Hepatocyte (in vitro differentiated cells): ENCODE data around the gene DSG1.

Experiments used
- EZH2phosphoT487 ChIP-seq: fragments of 200-600 bp; sonication (generic); IDR thresholded peaks from one replicate; pipeline ENCODE4 v1.6.1; 2018; ENCODE audit warnings: antibody characterized with exemption, mild to moderate bottlenecking, low read depth, moderate library complexity; ENCODE audit not compliant: unreplicated experiment, severe bottlenecking
- TF ChIP-seq, protein P1 (sequence below): fragments of 200-600 bp; sonication (generic); IDR thresholded peaks from 2 replicates; pipeline ENCODE4 v1.5.1; 2016; ENCODE audit warnings: antibody characterized with exemption, mild to moderate bottlenecking; ENCODE audit not compliant: poor library complexity

DNA sequence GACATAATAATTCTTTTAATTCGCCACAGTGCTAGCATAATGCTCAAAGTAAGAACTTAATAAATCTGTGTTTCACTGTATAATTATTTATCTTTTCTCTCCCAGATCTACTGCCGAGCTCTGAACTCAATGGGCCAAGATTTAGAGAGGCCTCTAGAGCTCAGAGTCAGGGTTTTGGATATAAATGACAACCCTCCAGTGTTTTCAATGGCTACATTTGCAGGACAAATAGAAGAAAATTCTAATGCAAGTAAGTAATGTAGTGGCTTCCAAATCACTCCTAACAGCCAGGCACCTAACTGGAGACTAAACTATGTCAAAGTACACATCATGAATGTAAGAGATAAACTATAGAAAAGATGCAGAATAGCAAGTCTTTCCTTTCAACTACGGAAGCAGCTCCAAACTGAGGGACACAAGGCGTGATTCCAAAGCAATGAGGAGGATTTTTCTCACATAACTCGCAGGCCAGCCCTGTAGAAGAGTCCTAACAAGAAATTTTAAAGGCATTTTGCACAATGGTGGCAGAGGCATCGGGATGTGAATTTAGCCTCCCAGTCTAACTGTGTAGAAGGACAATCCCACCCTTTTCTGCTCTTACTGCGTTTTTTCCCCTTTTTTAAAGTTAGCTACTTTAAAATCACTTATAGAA is 12.0 kb downstream of the DSG1 start:
- TF ChIP-seq, protein P1, sequence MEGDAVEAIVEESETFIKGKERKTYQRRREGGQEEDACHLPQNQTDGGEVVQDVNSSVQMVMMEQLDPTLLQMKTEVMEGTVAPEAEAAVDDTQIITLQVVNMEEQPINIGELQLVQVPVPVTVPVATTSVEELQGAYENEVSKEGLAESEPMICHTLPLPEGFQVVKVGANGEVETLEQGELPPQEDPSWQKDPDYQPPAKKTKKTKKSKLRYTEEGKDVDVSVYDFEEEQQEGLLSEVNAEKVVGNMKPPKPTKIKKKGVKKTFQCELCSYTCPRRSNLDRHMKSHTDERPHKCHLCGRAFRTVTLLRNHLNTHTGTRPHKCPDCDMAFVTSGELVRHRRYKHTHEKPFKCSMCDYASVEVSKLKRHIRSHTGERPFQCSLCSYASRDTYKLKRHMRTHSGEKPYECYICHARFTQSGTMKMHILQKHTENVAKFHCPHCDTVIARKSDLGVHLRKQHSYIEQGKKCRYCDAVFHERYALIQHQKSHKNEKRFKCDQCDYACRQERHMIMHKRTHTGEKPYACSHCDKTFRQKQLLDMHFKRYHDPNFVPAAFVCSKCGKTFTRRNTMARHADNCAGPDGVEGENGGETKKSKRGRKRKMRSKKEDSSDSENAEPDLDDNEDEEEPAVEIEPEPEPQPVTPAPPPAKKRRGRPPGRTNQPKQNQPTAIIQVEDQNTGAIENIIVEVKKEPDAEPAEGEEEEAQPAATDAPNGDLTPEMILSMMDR, result no peak
- no peak for TF ChIP-seq EZH2phosphoT487
